Measurements from ENCODE around the gene YIF1A. TPM values are rescaled to one million over a fixed set of nuclear protein-coding genes. Genes with fewer than 3 reads are reported as not detected.

YIF1A gene, protein sequence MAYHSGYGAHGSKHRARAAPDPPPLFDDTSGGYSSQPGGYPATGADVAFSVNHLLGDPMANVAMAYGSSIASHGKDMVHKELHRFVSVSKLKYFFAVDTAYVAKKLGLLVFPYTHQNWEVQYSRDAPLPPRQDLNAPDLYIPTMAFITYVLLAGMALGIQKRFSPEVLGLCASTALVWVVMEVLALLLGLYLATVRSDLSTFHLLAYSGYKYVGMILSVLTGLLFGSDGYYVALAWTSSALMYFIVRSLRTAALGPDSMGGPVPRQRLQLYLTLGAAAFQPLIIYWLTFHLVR
- total RNA-seq = 10 to 100 TPM; 57.7 to 92.5 (median 85.4) TPM

GRCh38 chr11:66288671-66289547 is at the start of gene YIF1A:
YIF1A (minus strand) TSS chr11:66289143; CDS start chr11:66288985, 158 bp downstream.
- intact Hi-C loops (cut with DNase I) = no loop called here

GRCh38 chr11:66337103-66337899 is 48.4 kb upstream of the YIF1A start:
- Histone ChIP-seq H3K36me3 (peaks cover 31 to 78% (median 75%) of the 10 kb centered on the region in 4 donors), H3K27ac (replicated peaks in 1 of 4) (peak overlapping the region in 3 of 4 donors; percentile 30 to 77 (median 68)), H3K4me3 (no peak overlapping the region), H3K27me3 (no peaks in the 10 kb centered on the region), H3K4me1 (peaks cover 21 to 32% (median 29%) of the 10 kb centered on the region in 4 donors), H3K9me3 (no peaks in the 10 kb centered on the region)
- 65% methylated on average over 6 of the region's 18 CpGs for WGBS
- no peak for DNase-seq (ENCODE audit: extremely low spot score)
- intact Hi-C loops (cut with DNase I) = no loop called here
- no peak for TF ChIP-seq EP300 (IDR thresholded peaks at IDR 0.05)
- no peak for TF ChIP-seq POLR2AphosphoS5 (IDR thresholded peaks at IDR 0.05)
- TF ChIP-seq POLR2A (IDR thresholded peaks at IDR 0.05; ENCODE audit: low read depth) = no peak
- no peak for TF ChIP-seq CTCF (IDR thresholded peaks at IDR 0.05)

More at GRCh38 chr11:66288671-66289547, at the start of gene YIF1A:
- peak; percentile 99 for DNase-seq (ENCODE audit: extremely low spot score)
- Histone ChIP-seq H3K27ac (replicated peaks in 1 of 4) (peak within 1 kb of the TSS; percentile 89 to 97 (median 93)), H3K4me3 (peak within 1 kb of the TSS; percentile 67 to 100 (median 88)), H3K9me3 (no peaks in the 10 kb centered on the region), H3K36me3 (peaks cover 0 to 30% (median 11%) of the 10 kb centered on the region in 4 donors), H3K27me3 (peaks cover 2 to 28% (median 19%) of the 10 kb centered on the region in 4 donors), H3K4me1 (peaks cover 38 to 64% (median 42%) of the 10 kb centered on the region in 4 donors)
- no peak for TF ChIP-seq EP300 (IDR thresholded peaks at IDR 0.05)
- TF ChIP-seq POLR2AphosphoS5 (IDR thresholded peaks at IDR 0.05) = peak; percentile 96 to 98
- peak in 1 of 3 experiments; percentile 31 for TF ChIP-seq CTCF (IDR thresholded peaks at IDR 0.05)
- peak; percentile 95 for TF ChIP-seq POLR2A (IDR thresholded peaks at IDR 0.05; ENCODE audit: low read depth)
- under 1% methylated on average over 30 of the region's 87 CpGs for WGBS

DNA sequence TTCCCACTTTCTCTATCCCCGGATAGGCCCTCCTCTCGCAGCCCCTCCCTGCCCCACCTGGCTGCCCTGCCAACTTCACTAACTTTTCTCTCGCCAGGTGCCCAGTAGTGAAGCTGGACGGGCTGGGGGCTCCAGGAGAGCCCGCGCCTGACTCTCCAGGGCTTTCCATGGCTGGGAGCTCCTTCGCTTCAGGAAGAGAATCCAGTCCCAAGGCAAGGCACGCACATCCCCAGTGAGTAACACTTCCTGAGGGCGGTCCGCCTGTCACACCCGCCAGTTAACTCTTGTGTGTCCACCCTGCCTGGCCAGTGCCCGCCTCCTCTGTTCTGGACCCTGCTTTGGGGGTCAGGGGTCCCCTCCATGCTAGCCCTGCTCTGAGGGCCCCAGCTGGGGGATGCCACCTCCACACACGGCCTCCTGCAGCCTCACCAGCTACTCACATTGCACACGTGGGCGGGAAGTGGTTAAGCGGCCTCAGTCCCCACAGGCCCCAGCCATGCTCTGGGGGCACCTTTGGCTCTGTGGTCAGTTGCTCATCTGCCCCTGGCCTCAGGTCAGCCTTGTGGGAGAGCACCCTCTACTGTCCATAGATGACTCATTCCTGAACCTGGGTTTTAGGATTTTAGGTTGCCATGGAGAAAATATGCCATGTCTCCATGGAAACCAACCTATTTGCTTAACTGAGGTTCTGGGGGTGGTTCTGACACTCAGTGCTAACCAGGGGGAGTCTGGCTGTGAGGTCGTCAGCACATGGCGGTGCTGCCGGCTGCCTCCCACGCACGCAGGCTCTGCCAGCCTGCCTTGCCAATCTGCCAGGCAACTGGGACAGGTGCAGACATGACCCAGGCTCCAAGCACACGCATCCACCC is 47.5 kb upstream of the YIF1A start, which contains the start of gene RIN1:
TSS of gene RIN1 (minus strand) at position 201 of the 869 bp plus-strand sequence. CDS start at position 169, 32 bp downstream.
- no peak for DNase-seq (ENCODE audit: extremely low spot score)
- H3K4me1 ChIP-seq = peaks cover 21 to 32% (median 29%) of the 10 kb centered on the region in 4 donors
- no peaks in the 10 kb centered on the region for H3K9me3 ChIP-seq
- H3K27me3 ChIP-seq = no peaks in the 10 kb centered on the region
- peak within 1 kb of the TSS; percentile 58 to 66 (median 64) for H3K4me3 ChIP-seq
- peaks cover 27 to 76% (median 71%) of the 10 kb centered on the region in 4 donors for H3K36me3 ChIP-seq
- TF ChIP-seq EP300 (IDR thresholded peaks at IDR 0.05) (no peak), POLR2A (IDR thresholded peaks at IDR 0.05; ENCODE audit: low read depth) (no peak), CTCF (IDR thresholded peaks at IDR 0.05) (peak in 2 of 3 experiments; percentile 34 to 43), POLR2AphosphoS5 (IDR thresholded peaks at IDR 0.05) (peak; percentile 26 to 62)
- intact Hi-C loops (cut with DNase I) = no loop called here
- 5% methylated on average over 16 of the region's 22 CpGs for WGBS
- peak within 1 kb of the TSS; percentile 59 to 77 (median 64) for H3K27ac ChIP-seq (replicated peaks in 1 of 4)

All from esophagus muscularis mucosa (tissue), 4 donors.